Measurements from ENCODE around the gene ARHGAP6.
"Not testable (repeated sequence)": the region's sequence is repeated elsewhere in the genome, so short reads cannot be mapped to it uniquely, and the experiment has no call there.

ARHGAP6 gene

GRCh38 chrX:11148401-11148800, 517.3 kb downstream of the ARHGAP6 start:
- no peak for DNase-seq (ENCODE audit: low read depth)

GRCh38 chrX:11146411-11146810, 519.3 kb downstream of the ARHGAP6 start:
- DNase-seq (ENCODE audit: low read depth) = no peak

- DNase-seq (ENCODE audit: low read depth) = peak; percentile 2
Observed at GRCh38 chrX:11143931-11144678, 521.6 kb downstream of the ARHGAP6 start.

- DNase-seq (ENCODE audit: low read depth) = no peak
Observed at GRCh38 chrX:11138498-11139390, 527.0 kb downstream of the ARHGAP6 start.

- no peak for DNase-seq (ENCODE audit: low read depth)
Observed at GRCh38 chrX:11137543-11138139, 528.1 kb downstream of the ARHGAP6 start.

- DNase-seq (ENCODE audit: low read depth) = no peak
Observed at GRCh38 chrX:11135564-11136185, 530.0 kb downstream of the ARHGAP6 start.

- no peak for DNase-seq (ENCODE audit: low read depth)
Observed at GRCh38 chrX:11131146-11131545, 534.6 kb downstream of the ARHGAP6 start.

- DNase-seq (ENCODE audit: low read depth) = no peak
Observed at GRCh38 chrX:11130136-11130535, 535.6 kb downstream of the ARHGAP6 start.

GRCh38 chrX:11129534-11130105, 536.1 kb downstream of the ARHGAP6 start:
- DNase-seq (ENCODE audit: low read depth) = no peak

GRCh38 chrX:11125060-11125459, 540.7 kb downstream of the ARHGAP6 start:
- DNase-seq (ENCODE audit: low read depth) = no peak

- DNase-seq (ENCODE audit: low read depth) = no peak
Observed at GRCh38 chrX:11124112-11124511, 541.6 kb downstream of the ARHGAP6 start.

- not testable (repeated sequence) for DNase-seq (ENCODE audit: low read depth)
Observed at GRCh38 chrX:11123087-11123486, 542.6 kb downstream of the ARHGAP6 start.

GRCh38 chrX:11119313-11119943, 546.3 kb downstream of the ARHGAP6 start:
- no peak for DNase-seq (ENCODE audit: low read depth)

GRCh38 chrX:11117745-11118144, 548.0 kb downstream of the ARHGAP6 start:
- no peak for DNase-seq (ENCODE audit: low read depth)

- no peak for DNase-seq (ENCODE audit: low read depth)
Observed at GRCh38 chrX:11113731-11114130, 552.0 kb downstream of the ARHGAP6 start.

- no peak for DNase-seq (ENCODE audit: low read depth)
Observed at GRCh38 chrX:11111947-11112346, 553.8 kb downstream of the ARHGAP6 start.

GRCh38 chrX:11111037-11111851, 554.5 kb downstream of the ARHGAP6 start, which contains the start of gene HCCS:
Gene HCCS (plus strand): TSS chrX:11111332. CDS start chrX:11112061, 729 bp downstream.
- DNase-seq (ENCODE audit: low read depth) = peak; percentile 75

- no peak for DNase-seq (ENCODE audit: low read depth)
Observed at GRCh38 chrX:11109968-11110367, 555.8 kb downstream of the ARHGAP6 start.

GRCh38 chrX:11108253-11108941, 557.3 kb downstream of the ARHGAP6 start:
- no peak for DNase-seq (ENCODE audit: low read depth)

- no peak for DNase-seq (ENCODE audit: low read depth)
Observed at GRCh38 chrX:11105080-11105479, 560.6 kb downstream of the ARHGAP6 start.
